Epithelial cell of prostate (primary cell): ENCODE results near the gene SLC4A1AP.
A peak's percentile ranks its signal among the peaks of the same experiment; 100 is the strongest.
"Not testable (repeated sequence)": the region's sequence is repeated elsewhere in the genome, so short reads cannot be mapped to it uniquely, and the experiment has no call there.

ENCODE experiments used
- DNase-seq: peaks from one replicate; pipeline ENCODE4 v3.0.0-alpha.2; 2011; ENCODE audit warnings: low read depth, low spot score
- H3K27ac ChIP-seq: fragments of 450-650 bp; 2 replicates; pipeline ENCODE4 v1.5.1; 2017; ENCODE audit warnings: mild to moderate bottlenecking

Gene SLC4A1AP, protein sequence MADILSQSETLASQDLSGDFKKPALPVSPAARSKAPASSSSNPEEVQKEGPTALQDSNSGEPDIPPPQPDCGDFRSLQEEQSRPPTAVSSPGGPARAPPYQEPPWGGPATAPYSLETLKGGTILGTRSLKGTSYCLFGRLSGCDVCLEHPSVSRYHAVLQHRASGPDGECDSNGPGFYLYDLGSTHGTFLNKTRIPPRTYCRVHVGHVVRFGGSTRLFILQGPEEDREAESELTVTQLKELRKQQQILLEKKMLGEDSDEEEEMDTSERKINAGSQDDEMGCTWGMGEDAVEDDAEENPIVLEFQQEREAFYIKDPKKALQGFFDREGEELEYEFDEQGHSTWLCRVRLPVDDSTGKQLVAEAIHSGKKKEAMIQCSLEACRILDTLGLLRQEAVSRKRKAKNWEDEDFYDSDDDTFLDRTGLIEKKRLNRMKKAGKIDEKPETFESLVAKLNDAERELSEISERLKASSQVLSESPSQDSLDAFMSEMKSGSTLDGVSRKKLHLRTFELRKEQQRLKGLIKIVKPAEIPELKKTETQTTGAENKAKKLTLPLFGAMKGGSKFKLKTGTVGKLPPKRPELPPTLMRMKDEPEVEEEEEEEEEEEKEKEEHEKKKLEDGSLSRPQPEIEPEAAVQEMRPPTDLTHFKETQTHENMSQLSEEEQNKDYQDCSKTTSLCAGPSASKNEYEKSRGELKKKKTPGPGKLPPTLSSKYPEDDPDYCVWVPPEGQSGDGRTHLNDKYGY

DNA sequence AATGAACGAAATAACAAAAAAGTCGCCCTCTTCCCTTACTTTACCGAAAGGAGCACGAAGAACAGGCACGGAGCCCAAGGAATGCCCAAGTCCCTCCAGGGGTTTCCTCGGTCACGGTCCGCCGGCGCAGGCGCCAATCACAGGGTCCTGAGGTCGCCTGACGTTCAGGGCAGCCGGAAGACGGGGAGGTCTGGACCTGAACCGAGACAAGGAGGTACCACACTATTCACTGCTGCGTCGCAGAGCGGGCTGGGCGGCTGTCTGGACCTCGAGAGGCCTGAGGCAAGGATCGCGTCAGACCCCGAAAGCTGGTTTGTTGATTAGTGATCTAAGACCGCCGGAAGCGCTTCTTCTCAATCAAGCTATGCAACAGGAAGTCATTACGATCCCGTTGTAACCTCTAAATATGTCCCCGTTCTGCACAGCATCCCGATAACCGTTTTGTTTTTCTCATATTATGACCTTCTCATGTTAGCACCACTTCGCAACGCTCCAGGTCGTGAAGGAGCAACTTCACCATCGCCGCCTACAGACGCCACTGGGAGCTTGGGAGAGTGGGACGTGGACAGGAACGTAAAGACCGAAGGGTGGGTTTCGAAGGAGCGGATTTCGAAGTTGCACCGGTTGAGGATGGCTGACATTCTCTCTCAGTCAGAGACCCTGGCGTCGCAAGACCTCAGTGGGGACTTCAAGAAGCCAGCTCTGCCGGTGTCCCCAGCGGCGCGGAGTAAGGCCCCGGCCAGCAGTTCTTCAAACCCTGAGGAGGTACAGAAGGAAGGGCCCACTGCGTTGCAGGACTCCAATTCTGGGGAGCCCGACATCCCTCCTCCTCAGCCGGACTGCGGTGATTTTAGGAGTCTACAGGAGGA is at the start of gene SLC4A1AP, which contains the start of gene SUPT7L:
SLC4A1AP (plus strand) TSS at position 605 of the 869 bp plus-strand sequence; CDS start at position 631, 26 bp downstream.
SUPT7L (minus strand) TSS at position 330 of the 869 bp plus-strand sequence. CDS start 1,422 bp downstream, outside the sequence.
- peak within 1 kb of the TSS; percentile 89 for H3K27ac ChIP-seq
- DNase-seq, result peak; percentile 48

DNA sequence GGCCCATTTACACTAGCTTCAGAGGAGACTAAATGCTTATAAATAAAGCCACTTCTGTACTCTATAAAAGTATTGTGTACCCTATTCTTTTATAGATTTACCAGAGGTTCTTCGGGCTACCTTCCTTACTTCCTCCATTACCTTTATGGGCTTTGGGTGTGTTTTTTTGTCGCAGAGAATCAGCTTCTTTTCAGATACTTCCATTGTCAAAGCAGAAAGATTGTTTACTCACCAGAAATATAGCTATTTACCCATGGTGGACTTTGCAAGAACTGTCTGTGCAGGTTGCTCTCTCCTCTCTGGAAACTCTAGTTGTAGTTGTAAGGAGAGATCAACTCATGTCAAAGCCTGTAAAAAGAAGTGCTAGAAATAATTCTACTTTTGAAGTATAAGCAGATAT is 49.7 kb upstream of the SLC4A1AP start:
- H3K27ac ChIP-seq, result no peak overlapping the region
- no peak for DNase-seq

DNA sequence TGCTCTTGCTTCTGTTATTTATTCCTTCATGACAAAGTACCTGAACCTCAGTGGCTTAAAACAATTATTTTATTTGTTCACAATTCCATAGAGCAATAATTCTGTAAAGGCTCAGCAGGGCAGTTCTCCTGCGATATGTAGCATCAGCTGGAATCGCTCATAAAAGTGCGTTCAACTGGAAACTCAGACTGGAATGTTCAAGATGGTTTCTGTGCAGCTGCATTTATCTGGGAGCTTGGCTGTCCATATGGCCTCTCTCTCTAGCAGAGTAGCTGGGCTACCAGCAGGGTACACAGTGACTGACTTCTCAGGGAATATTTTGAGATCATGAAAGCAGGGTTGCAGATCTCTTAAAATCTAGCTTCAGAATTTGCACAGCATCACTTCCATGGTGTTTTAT is 48.4 kb upstream of the SLC4A1AP start:
- DNase-seq, result no peak
- no peak overlapping the region for H3K27ac ChIP-seq

DNA sequence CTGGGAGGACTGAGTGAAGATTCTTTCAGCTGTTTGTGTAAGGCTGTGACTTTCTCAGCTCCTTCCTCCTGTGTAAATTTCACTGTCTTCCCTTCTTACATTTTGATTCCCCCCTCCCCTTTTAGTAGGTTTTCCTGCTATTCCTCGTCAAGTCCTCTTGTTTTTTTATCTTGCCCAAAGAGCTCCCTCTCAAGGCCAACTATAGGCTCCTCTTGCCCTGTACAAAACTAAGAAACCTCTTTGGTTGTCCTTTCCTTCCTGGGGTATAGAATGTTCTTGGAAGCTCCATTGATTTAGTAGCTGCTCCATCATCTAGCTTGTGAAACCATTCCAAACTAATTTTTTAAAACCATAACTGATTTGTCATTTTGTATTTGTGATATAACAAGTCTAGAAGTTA is 42.2 kb upstream of the SLC4A1AP start:
- no peak for DNase-seq
- H3K27ac ChIP-seq, result no peak overlapping the region

DNA sequence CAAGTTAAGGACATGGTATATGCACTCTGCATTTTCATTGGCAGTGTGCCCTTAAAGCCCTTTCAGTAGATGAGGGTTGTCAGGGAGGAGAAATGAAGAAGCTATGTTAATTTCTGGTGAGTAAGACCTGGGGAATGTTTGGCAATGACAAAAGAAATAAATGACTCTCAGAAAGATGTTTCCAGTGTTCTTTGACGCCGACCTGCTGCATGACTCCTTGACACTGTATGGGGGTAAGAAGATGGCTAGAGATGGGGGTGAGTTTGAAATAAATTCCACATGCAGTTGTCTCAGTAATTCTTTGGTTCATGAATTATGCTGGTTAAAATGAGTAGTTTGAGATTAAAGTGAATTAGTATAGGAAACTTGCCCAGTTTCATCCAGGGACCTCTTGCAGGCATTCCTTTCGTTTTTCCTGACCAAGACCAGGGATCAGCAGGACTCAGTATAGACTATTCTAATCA is 40.7 kb upstream of the SLC4A1AP start:
- H3K27ac ChIP-seq, result no peak overlapping the region
- no peak for DNase-seq

DNA sequence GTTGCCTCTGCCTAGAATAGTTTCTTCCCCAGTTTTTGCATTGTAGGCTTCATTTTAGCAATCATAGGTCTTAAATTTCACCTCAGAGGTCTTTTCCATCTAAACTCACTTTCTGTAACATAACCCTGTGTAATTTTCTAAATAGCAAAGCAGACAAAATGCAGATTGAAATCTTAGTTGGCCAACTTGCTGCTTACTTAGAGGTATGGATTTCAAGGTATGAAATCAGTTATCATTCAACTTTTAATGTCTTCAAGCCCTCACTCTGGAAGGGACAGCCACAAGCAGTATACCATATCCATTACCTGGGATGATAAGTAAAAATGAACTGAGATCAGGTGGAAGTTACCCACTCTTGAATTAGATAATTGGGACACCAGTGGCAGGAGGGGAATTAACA is 38.7 kb upstream of the SLC4A1AP start:
- DNase-seq, result no peak
- H3K27ac ChIP-seq, result peak overlapping the region; percentile 94

DNA sequence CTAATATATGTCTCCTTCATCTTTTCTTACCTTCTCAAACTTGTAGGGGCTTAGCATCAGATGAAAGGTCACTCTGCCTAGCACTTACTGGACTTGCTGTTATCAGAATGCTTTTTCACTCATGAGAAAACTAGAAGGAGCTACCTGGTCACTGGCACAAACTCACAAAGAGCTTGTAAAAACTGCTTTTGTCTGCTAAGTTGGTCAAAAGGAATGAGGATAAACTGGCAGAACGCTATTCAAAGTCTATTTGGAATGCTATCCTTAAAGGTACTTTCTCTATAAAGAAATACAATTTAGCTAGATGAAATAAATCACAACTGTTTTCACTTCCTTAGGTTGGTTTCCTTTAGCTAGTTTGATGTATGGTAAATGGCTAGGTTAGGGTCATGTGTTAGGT is 37.4 kb upstream of the SLC4A1AP start:
- not testable (repeated sequence) for DNase-seq
- H3K27ac ChIP-seq, result peak overlapping the region; percentile 94

DNA sequence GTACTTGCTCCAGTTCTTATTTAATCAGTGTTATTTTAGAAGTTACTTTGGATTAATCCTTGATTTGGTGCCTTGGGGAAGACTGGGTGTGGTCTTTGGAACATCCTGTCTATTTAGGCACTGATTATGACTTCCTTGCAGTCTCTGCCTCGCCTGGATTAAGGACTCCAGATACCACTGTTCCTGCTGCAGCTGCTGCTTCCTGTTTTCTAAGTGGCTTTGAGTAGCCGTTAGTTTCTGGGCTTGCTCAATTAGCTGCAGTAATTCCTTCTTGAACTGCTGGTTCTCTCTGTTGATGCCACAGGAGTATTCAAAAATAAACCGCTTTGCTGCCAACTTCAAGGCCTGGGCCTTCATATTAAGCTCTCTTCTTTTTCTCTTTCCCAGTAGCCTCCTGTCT is 36.8 kb upstream of the SLC4A1AP start:
- H3K27ac ChIP-seq, result peak overlapping the region; percentile 94

DNA sequence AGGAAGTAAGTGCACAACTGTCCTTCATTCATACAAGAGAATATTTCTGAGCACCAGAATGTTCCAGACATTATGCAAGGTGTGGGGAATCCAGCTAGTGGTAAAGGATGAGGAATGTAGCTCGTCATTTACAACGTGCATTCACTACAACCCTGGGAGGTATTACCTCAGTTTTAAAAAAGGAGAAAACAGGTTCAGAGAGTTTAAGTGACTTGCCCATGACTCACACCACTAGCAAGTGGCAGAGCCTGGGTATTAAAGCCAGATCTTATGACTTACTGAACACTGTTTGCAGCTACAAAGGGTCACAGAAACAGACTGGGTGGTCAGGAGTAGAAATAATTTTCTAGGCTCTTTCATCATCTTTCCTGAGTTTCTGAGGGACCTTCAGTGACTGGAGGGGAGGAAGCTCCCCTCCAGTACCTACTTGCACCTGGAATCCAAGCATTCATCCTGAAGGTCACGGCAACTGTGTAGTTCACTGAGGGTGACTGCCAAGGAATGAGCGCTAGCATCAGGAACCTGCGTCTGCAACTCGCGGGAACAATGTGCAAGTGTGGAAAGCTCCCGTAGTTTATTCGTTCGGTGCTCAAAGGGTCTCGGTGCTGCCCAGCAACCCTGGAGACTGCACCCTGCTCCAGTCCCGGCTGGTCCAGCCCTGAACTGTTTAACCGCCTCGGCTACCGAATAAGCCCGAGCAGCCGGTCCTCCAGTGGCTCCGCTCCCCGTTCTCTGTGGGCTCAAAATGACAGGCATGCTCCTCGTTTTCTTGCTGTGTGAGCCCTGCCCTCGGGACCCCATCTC is 35.5 kb upstream of the SLC4A1AP start:
- DNase-seq, result peak; percentile 92
- H3K27ac ChIP-seq, result peak overlapping the region; percentile 94

More for the DNA sequence above, 36.8 kb upstream of the SLC4A1AP start:
- not testable (repeated sequence) for DNase-seq

DNA sequence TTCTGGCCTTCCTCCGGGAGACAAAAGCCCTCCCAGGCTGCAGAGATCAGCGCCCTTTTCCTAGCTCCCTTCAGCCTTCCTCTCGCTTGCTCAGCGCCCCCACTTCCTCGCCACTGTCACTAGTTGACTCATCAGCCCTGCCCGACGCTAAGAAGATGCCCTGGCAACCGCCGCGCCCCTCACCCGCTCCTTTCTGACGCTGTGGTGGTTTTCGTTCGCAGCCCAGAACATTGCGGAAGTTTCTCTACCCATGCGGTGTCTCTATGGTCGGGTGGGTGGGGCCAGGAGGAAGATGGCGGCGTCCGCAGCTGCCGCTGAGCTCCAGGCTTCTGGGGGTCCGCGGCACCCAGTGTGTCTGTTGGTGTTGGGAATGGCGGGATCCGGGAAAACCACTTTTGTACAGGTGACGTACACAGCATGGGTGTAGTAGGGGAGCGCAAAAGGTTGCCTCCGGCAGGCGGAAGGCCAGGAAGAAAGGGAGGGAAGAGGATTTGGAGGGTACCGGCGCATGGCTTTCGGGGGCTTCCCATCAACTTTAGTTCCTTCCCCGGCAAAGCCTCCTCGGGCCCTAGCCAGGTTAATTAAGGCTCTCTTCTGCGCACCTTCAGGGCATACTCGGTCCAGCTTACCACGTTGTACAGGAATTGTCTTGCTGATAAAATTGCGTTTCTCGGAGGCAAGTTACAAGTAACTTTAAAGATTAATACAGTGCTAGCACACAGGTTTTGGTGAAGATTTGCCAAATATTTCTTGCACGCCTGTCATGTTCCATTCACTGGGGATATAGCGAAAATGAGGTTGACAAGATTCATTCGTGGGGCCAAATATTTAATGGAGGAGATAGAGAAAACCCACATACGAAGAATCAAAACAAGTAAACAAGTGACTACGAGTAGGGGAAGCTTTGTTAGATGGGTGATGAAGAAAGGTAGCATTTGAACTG is 34.7 kb upstream of the SLC4A1AP start, which contains the start of the genes CCDC121 and GPN1:
CCDC121 (minus strand) TSS at position 246 of the 943 bp plus-strand sequence. CDS start 1,213 bp downstream, outside the sequence.
GPN1 (plus strand) TSS at position 284 of the 943 bp plus-strand sequence; CDS start at position 293, 9 bp downstream.
- peak within 1 kb of the TSS; percentile 94 for H3K27ac ChIP-seq
- DNase-seq, result peak; percentile 76

DNA sequence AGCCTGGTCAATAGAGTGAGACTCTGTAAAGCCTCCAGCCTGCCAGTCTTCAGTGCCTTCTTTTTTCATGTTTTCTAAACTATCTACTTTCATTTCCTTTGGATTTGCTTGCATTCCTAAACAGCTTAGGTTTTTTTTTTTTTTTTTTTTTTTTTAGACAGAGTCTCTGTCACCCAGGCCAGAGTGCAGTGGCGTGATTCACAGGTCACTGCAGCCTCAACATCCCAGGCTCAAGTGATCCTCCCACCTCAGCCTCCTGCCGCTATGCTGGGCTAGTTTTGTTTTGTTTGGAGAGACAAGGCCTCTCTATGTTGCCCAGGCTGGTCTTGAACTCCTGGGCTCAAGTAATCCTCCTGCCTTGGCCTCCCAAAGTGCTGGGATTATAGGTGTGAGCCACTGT is 33.4 kb upstream of the SLC4A1AP start:
- not testable (repeated sequence) for DNase-seq
- peak overlapping the region; percentile 94 for H3K27ac ChIP-seq

DNA sequence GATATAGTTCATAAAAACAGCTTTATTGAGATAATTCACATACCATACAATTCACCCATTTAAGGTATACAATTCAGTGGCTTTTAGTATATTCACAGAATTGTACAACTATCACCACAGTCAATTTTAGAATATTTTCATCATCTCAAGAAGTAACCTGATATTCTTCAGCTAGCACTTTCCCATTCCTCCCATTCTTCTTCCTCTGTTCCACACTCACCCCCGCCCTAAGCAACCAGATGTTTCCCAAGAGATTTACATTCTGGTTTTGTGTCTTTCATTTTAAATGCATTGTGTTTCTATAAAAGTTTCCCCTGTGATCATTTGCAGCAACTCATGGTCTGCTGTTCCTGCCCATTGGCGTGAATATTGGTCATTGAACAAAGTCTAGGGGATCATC is 29.4 kb upstream of the SLC4A1AP start:
- no peak for DNase-seq
- H3K27ac ChIP-seq, result no peak overlapping the region

DNA sequence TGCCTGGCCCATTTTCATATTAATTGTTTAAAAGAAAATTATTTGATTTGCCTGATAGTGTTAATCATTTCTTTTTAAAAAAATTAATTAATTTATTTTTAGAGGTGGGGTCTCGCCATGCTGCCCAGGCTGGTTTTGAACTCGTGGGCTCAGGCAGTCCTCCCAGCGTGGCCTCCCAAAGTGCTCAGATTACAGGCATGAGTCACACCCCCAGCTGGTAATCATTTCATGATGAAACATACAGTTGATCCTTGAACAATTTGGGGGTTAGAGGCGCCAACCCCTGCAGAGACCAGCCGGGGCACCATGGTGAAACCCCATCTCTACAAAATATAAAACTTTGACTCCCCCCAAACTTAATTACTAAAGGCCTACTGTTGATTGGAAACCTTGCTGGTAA is 26.9 kb upstream of the SLC4A1AP start:
- DNase-seq, result no peak
- peak overlapping the region; percentile 91 for H3K27ac ChIP-seq

DNA sequence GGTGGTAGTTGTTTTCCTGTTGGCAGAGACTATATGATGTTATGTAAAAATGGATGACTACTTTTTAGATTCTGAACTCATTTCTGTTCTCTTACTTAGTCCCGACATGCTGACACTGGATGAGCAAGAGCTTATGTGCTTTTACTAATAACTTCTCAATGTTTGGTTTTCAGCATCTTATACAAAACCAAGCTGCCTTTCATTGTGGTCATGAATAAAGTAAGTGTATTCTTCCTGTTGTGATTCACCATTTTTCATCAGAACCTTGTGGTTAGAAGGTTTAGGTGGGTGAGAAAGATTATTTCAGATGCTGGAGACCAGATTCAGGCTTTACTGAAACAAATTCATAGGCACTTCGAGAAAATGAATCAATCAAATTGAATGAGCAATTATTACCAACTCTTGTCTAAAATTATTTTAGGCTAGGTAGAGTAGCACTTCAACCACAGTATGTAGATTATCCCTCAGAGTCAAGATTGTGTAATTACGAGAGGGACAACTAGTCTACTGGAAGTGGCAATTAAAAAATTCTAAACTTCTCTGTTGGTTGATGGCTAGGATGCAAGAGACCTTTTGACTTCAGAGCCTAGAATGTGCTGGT is 25.6 kb upstream of the SLC4A1AP start:
- peak overlapping the region; percentile 91 for H3K27ac ChIP-seq
- peak; percentile 97 for DNase-seq

DNA sequence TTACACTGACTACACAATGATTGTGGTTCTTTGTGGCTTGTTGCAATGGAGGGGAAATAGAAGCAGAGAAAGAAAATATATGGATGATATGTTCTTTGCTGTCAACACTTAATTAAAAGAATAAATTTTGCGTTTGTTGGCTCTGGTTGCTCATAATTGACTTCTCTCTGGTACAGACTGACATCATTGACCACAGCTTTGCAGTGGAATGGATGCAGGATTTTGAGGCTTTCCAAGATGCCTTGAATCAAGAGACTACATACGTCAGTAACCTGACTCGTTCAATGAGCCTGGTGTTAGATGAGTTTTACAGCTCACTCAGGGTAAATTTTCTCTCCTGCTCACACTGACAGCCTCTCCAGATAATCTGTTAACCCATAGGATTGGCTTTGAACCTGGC is 25.0 kb upstream of the SLC4A1AP start:
- peak overlapping the region; percentile 91 for H3K27ac ChIP-seq
- DNase-seq, result peak; percentile 72

DNA sequence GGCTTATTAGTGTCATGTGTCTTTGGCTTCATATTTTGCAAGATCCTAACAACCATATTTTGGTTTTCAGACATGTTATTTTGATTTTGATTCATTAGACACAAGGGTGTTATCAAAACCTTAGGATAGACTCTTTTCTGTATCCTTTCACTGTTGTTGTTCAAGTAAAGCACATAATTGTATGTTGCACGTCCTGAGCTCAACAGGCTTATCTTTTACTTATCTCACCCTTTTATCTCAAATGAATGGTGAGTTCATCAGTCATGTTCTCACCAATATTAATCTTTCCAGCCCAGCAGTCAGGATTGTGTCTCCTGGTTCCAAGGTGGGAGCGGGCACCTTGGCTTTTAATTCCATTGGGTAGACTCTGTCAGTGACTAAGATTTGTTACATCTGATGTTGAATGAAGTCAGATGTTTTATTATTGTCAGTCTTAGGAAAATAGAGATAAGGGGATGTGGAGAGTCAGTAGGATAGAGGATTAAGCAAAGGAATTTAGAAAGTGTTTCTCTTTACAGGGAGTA is 22.9 kb upstream of the SLC4A1AP start:
- no peak for DNase-seq
- no peak overlapping the region for H3K27ac ChIP-seq

DNA sequence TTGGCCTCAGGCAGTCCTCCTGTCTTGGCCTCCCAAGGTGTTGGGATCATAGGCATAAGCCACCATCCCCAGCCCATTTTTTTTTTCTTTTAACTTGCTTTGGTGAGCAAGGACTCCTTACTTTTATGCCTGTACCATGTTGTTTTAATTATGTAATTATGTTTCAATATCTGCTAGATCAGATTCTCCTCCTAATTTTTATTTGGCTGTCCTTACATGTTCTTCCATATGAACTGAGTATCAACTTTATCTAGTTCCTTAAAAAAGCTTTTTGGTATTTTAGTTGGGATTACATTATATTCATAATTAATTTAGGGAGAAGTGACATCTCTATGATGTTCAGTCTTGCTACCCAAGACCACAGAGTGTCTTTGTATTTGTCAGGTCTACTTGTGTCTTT is 18.5 kb upstream of the SLC4A1AP start:
- DNase-seq, result no peak
- H3K27ac ChIP-seq, result no peak overlapping the region
